Measurements from ENCODE around the gene TPRN. TPM values are rescaled to one million over a fixed set of nuclear protein-coding genes. Genes with fewer than 3 reads are reported as not detected.

Gene TPRN
- total RNA-seq, 1 experiment from 2014 or later, result 20.3 TPM

- Mint-ChIP-seq H3K4me1 (ENCODE audit: low read depth, unreplicated experiment) (no peaks in the 10 kb centered on the region), H3K9me3 (ENCODE audit: low read depth, unreplicated experiment) (peaks cover 2% of the 10 kb centered on the region), H3K36me3 (ENCODE audit: insufficient read depth, unreplicated experiment) (peaks cover 2% of the 10 kb centered on the region), H3K4me3 (ENCODE audit: low read depth, unreplicated experiment) (no peak overlapping the region), H3K27ac (ENCODE audit: unreplicated experiment) (no peak overlapping the region), H3K27me3 (ENCODE audit: unreplicated experiment) (peaks cover 66% of the 10 kb centered on the region)
- BruUV-seq (replicated peaks), result no TSS peak
- no peak for TF ChIP-seq CTCF (IDR thresholded peaks at IDR 0.05; ENCODE audit: unreplicated experiment)
- intact Hi-C loops (cut with micrococcal nuclease; ENCODE audit: unreplicated experiment), result no loop called here
- CTCF ChIA-PET, result interaction anchor here (0.7 kb wide), 1 partner anchor 86 kb away, joined by 3 read pairs; no protein-coding TSS in a partner anchor
- no peak for DNase-seq
These were observed 54.6 kb downstream of the TPRN start for GRCh38 chr9:137145731-137146526.

DNA sequence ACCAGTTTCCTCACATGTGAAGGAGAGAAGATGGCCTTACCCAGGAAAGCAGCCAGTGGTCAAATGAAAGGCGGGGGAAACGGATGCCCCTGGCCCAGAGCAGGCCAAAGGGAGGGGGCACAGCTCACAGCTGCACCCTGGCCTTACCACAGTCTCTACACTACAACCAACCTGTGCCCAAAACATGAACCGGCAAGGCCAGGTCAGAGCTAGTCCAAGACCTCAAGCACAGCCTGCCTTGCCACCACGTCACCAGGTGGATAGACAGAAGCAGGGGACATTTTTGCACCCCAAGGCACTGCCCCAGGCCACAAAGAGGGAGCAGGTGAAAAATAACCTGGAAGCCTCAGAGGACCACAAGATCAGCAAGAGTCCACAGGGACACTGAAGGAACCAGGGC, 57.1 kb downstream of the TPRN start:
- Mint-ChIP-seq H3K4me1 (ENCODE audit: low read depth, unreplicated experiment) (no peaks in the 10 kb centered on the region), H3K27me3 (ENCODE audit: unreplicated experiment) (peaks cover 76% of the 10 kb centered on the region), H3K27ac (ENCODE audit: unreplicated experiment) (no peak overlapping the region), H3K36me3 (ENCODE audit: insufficient read depth, unreplicated experiment) (no peaks in the 10 kb centered on the region), H3K9me3 (ENCODE audit: low read depth, unreplicated experiment) (no peaks in the 10 kb centered on the region), H3K4me3 (ENCODE audit: low read depth, unreplicated experiment) (no peak overlapping the region)
- no TSS peak for BruUV-seq (replicated peaks)
- no peak for TF ChIP-seq CTCF (IDR thresholded peaks at IDR 0.05; ENCODE audit: unreplicated experiment)
- CTCF ChIA-PET, result no interaction called here
- DNase-seq, result no peak
- intact Hi-C loops (cut with micrococcal nuclease; ENCODE audit: unreplicated experiment), result no loop called here

DNA sequence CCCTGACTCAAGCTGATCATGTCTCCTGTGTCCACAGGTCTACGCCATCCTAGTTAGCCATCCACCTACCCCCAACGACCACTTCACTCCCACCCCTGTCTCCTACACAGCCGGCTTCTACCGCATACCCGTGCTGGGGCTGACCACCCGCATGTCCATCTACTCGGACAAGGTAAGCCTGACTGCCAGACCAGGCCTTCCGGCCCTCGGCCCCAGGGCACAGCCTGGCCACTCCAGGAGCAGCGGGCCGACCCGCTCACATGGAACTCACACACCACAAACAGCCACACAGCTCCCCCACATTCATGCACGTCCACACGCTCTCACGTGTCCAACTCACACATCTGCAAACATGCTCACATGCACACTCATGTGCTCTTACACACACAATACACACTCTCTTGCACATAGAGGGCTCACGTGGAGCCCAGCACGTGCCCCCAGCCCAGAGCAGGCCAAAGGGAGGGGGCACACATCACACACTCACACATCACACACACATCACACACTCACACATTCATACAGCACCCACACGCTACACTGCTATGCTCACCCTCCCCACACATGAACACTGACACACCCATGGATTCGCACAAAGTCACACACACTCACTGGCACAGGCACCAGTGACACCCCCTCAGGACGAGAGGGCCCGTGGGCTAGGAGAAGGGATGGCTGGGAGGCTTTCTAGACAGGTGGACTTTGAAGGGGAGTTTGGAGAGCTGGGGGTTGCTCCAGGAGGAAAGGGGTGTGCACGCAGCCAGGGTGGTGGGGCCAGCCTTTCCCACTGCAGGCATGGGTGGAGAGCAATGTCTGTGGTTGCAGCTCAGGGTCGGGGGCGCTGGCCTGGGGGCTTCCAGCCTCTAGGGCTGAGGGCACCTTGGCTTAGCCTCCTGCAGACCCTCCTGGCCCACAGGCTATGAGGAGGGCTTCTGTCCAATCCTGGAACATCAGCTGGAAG, 58.3 kb downstream of the TPRN start:
- H3K36me3 Mint-ChIP-seq (ENCODE audit: insufficient read depth, unreplicated experiment), result no peaks in the 10 kb centered on the region
- BruUV-seq (replicated peaks), result no TSS peak
- H3K27ac Mint-ChIP-seq (ENCODE audit: unreplicated experiment), result no peak overlapping the region
- peaks cover 77% of the 10 kb centered on the region for H3K27me3 Mint-ChIP-seq (ENCODE audit: unreplicated experiment)
- no peak for DNase-seq
- H3K4me3 Mint-ChIP-seq (ENCODE audit: low read depth, unreplicated experiment), result no peak overlapping the region
- H3K4me1 Mint-ChIP-seq (ENCODE audit: low read depth, unreplicated experiment), result no peaks in the 10 kb centered on the region
- CTCF ChIA-PET, result no interaction called here
- intact Hi-C loops (cut with micrococcal nuclease; ENCODE audit: unreplicated experiment), result no loop called here
- H3K9me3 Mint-ChIP-seq (ENCODE audit: low read depth, unreplicated experiment), result no peaks in the 10 kb centered on the region
- TF ChIP-seq CTCF (IDR thresholded peaks at IDR 0.05; ENCODE audit: unreplicated experiment), result no peak

Small RNAs within 50 kb of the gene (microRNA-seq; reads per million reads assigned to microRNA genes)
- not detected for gene MIR3621

Other genes with a start within 250 kb of the TPRN start
- gene LCN12, start 248.5 kb downstream of the TPRN start, total RNA-seq (2022), result 3.8 and 3.9 TPM in 2 replicates
- gene PTGDS, start 223.2 kb downstream of the TPRN start, total RNA-seq (2022), result not detected in 2 replicates
- 0.22 TPM in 1 of 2 replicates, not detected in the other for gene LCNL1, start 217.7 kb downstream of the TPRN start, total RNA-seq (2022)
- 38.3 and 43.7 TPM in 2 replicates for gene PAXX, start 208.3 kb downstream of the TPRN start, total RNA-seq (2022)
- gene CLIC3, start 204.2 kb downstream of the TPRN start, total RNA-seq (2022), result 0.35 and 0.91 TPM in 2 replicates
- gene ABCA2, start 172.5 kb downstream of the TPRN start, total RNA-seq (2022), result 47.6 and 50.7 TPM in 2 replicates
- gene FUT7, start 168.7 kb downstream of the TPRN start, total RNA-seq (2022), result not detected in 2 replicates
- 65.2 and 78.6 TPM in 2 replicates for gene NPDC1, start 154.6 kb downstream of the TPRN start, total RNA-seq (2022)
- 3.8 and 5.8 TPM in 2 replicates for gene ENTPD2, start 146.7 kb downstream of the TPRN start, total RNA-seq (2022)
- gene SAPCD2, start 130.2 kb downstream of the TPRN start, total RNA-seq (2022), result 38.4 and 41.1 TPM in 2 replicates
- 9.1 and 10.8 TPM in 2 replicates for gene UAP1L1, start 123.2 kb downstream of the TPRN start, total RNA-seq (2022)
- 61.4 and 65.6 TPM in 2 replicates for gene MAN1B1, start 113.8 kb downstream of the TPRN start, total RNA-seq (2022)
- 51.6 and 76.8 TPM in 2 replicates for gene DPP7, start 86.0 kb downstream of the TPRN start, total RNA-seq (2022)
- 0.24 and 0.54 TPM in 2 replicates for gene GRIN1, start 61.6 kb downstream of the TPRN start, total RNA-seq (2022)
- 0.52 and 0.98 TPM in 2 replicates for gene LRRC26, start 30.7 kb downstream of the TPRN start, total RNA-seq (2022)
- gene TMEM210, start 28.7 kb downstream of the TPRN start, total RNA-seq (2022), result not detected in 2 replicates
- gene ANAPC2, start 12.2 kb downstream of the TPRN start, total RNA-seq (2022), result 49.4 and 51.4 TPM in 2 replicates
- gene SSNA1, start 12.1 kb downstream of the TPRN start, total RNA-seq (2022), result 41.9 and 44.1 TPM in 2 replicates
- gene TMEM203, start 4.9 kb upstream of the TPRN start, total RNA-seq (2022), result 25.4 and 28.8 TPM in 2 replicates
- 26.4 and 27.7 TPM in 2 replicates for gene NDOR1, start 5.0 kb upstream of the TPRN start, total RNA-seq (2022)
- 10.1 and 14.2 TPM in 2 replicates for gene RNF208, start 21.5 kb upstream of the TPRN start, total RNA-seq (2022)
- 3.0 and 3.6 TPM in 2 replicates for gene CYSRT1, start 24.4 kb upstream of the TPRN start, total RNA-seq (2022)
- 1.6 and 1.7 TPM in 2 replicates for gene RNF224, start 26.8 kb upstream of the TPRN start, total RNA-seq (2022)
- gene SLC34A3, start 30.2 kb upstream of the TPRN start, total RNA-seq (2022), result 0.26 and 0.34 TPM in 2 replicates
- 360 and 383 TPM in 2 replicates for gene TUBB4B, start 40.5 kb upstream of the TPRN start, total RNA-seq (2022)
- not detected in 2 replicates for gene STPG3, start 50.5 kb upstream of the TPRN start, total RNA-seq (2022)
- gene NELFB, start 54.6 kb upstream of the TPRN start, total RNA-seq (2022), result 41.8 and 43.5 TPM in 2 replicates
- gene TOR4A, start 77.0 kb upstream of the TPRN start, total RNA-seq (2022), result 51.8 and 60.2 TPM in 2 replicates
- gene NRARP, start 101.5 kb upstream of the TPRN start, total RNA-seq (2022), result 32.6 and 32.9 TPM in 2 replicates
- 13.2 and 15.3 TPM in 2 replicates for gene EXD3, start 222.4 kb upstream of the TPRN start, total RNA-seq (2022)
- gene NOXA1, start 222.7 kb upstream of the TPRN start, total RNA-seq (2022), result 12.0 and 12.3 TPM in 2 replicates
- gene ENTPD8, start 240.6 kb upstream of the TPRN start, total RNA-seq (2022), result 0.97 and 1.6 TPM in 2 replicates